Lower lobe of right lung (tissue), 2 donors: Measurements from ENCODE around the gene CADM2. TPM values are rescaled to one million over a fixed set of nuclear protein-coding genes. Genes with fewer than 3 reads are reported as not detected.

Experiments used
- ATAC-seq, 2 donors: fragments of 200-7000 bp; cut with Tn5 transposase; one replicate each; pipeline ENCODE4 v1.9.1; 2020 to 2022; ENCODE audit warnings: mild to moderate bottlenecking in 2 of 2, moderate library complexity in 2 of 2
- DNase-seq: peaks from one replicate; pipeline ENCODE4 v3.0.0-alpha.2; 2020
- H3K27ac ChIP-seq: fragments of 200-600 bp; one replicate; pipeline ENCODE4 v1.8.0; 2022
- H3K27me3 ChIP-seq: fragments of 200-600 bp; one replicate; pipeline ENCODE4 v1.8.0; 2022; ENCODE audit warnings: low read depth
- H3K36me3 ChIP-seq: fragments of 200-600 bp; one replicate; pipeline ENCODE4 v1.8.0; 2022; ENCODE audit warnings: mild to moderate bottlenecking
- H3K4me1 ChIP-seq: fragments of 200-600 bp; one replicate; pipeline ENCODE4 v1.8.0; 2022
- H3K4me3 ChIP-seq: fragments of 200-600 bp; one replicate; pipeline ENCODE4 v1.8.0; 2022; ENCODE audit warnings: mild to moderate bottlenecking
- H3K9me3 ChIP-seq: fragments of 200-600 bp; one replicate; pipeline ENCODE4 v1.8.0; 2022
- intact Hi-C: fragments of 100-400 bp; cut with DNase I; formaldehyde crosslinking; loops from one replicate; pipeline ENCODE4 v1.11.0; 2022
- total RNA-seq: library from RNA; stranded (reverse); fragmentation: NEBNext Ultra II Directional; extraction: Animal tissue kit (Norgen Biotek cat#: 25700); gene quantifications from one replicate; pipeline ENCODE4 v1.2.1, GENCODE V29; 2021
- TF ChIP-seq, protein P1 (sequence below): fragments of 200-600 bp; IDR thresholded peaks from one replicate; pipeline ENCODE4 v1.8.0; 2022; ENCODE audit warnings: antibody characterized with exemption, mild to moderate bottlenecking
- donor health status: DM: no; HTN: yes; CAD: no; lungs with severe emphysema.

CADM2 gene
- total RNA-seq, 1 donor from 2014 or later: 0.83 TPM

GRCh38 chr3:85881833-85882393 is 923.1 kb downstream of the CADM2 start:
- DNase-seq (no peak), ATAC-seq (no peak)
- TF ChIP-seq, protein P1, sequence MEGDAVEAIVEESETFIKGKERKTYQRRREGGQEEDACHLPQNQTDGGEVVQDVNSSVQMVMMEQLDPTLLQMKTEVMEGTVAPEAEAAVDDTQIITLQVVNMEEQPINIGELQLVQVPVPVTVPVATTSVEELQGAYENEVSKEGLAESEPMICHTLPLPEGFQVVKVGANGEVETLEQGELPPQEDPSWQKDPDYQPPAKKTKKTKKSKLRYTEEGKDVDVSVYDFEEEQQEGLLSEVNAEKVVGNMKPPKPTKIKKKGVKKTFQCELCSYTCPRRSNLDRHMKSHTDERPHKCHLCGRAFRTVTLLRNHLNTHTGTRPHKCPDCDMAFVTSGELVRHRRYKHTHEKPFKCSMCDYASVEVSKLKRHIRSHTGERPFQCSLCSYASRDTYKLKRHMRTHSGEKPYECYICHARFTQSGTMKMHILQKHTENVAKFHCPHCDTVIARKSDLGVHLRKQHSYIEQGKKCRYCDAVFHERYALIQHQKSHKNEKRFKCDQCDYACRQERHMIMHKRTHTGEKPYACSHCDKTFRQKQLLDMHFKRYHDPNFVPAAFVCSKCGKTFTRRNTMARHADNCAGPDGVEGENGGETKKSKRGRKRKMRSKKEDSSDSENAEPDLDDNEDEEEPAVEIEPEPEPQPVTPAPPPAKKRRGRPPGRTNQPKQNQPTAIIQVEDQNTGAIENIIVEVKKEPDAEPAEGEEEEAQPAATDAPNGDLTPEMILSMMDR: no peak
- Histone ChIP-seq H3K4me3 (no peak overlapping the region), H3K4me1 (no peaks in the 10 kb centered on the region), H3K27me3 (no peaks in the 10 kb centered on the region), H3K27ac (no peak overlapping the region), H3K9me3 (no peaks in the 10 kb centered on the region), H3K36me3 (no peaks in the 10 kb centered on the region)
- intact Hi-C loops: no loop called here

- intact Hi-C loops: no loop called here
- TF ChIP-seq, protein P1: no peak
- no peak overlapping the region for H3K4me3 ChIP-seq
- DNase-seq: no peak
- H3K27ac ChIP-seq: no peak overlapping the region
- no peaks in the 10 kb centered on the region for H3K9me3 ChIP-seq
- H3K4me1 ChIP-seq: no peaks in the 10 kb centered on the region
- no peaks in the 10 kb centered on the region for H3K27me3 ChIP-seq
- ATAC-seq: no peak
- no peaks in the 10 kb centered on the region for H3K36me3 ChIP-seq
Measured at GRCh38 chr3:85890043-85890555, 931.3 kb downstream of the CADM2 start.

- DNase-seq: no peak
- Histone ChIP-seq H3K4me1 (no peaks in the 10 kb centered on the region), H3K4me3 (no peak overlapping the region), H3K9me3 (no peaks in the 10 kb centered on the region), H3K36me3 (no peaks in the 10 kb centered on the region), H3K27me3 (no peaks in the 10 kb centered on the region), H3K27ac (no peak overlapping the region)
- TF ChIP-seq, protein P1: no peak
- intact Hi-C loops: no loop called here
- ATAC-seq: no peak
Measured at GRCh38 chr3:85903434-85903833, 944.6 kb downstream of the CADM2 start.

DNA sequence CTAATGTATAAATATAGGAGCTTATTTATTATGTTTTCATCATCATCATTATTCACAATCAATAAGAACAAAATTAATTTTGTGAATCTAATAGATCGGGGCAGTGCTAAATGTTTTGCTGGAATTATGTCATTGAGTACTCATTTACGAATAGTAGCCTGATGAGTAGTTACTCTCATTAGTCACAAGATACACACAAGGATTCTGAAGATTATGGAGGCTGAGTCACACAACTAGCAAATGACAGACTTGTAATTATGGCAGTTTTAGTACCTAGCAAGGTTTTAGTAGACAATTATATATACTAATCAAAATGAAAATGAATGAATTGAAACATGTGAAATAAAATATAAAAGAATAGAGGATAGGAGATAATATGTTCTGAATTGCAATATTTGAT is 954.2 kb downstream of the CADM2 start:
- intact Hi-C loops: no loop called here
- Histone ChIP-seq H3K27ac (no peak overlapping the region), H3K4me1 (no peaks in the 10 kb centered on the region), H3K4me3 (no peak overlapping the region), H3K36me3 (no peaks in the 10 kb centered on the region), H3K9me3 (no peaks in the 10 kb centered on the region), H3K27me3 (no peaks in the 10 kb centered on the region)
- ATAC-seq (no peak), DNase-seq (no peak)
- TF ChIP-seq, protein P1: no peak

DNA sequence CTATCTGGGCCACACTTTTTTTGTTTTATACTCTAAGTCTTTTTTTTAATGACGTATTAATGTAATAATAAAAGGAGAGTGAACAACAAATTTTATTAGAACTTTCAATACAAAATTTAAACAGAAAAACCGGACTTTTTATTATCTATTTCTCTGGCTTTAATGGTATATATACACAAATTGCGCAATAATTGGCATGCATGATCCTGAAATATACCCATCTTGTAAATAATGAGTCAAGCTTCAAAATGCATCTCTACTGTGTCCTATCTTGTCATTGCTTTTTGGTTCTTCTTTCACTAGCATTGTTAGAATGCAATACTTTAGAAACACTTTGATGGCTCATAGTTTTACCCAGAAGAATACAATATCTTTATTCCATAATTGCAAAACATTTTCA is 963.6 kb downstream of the CADM2 start:
- Histone ChIP-seq H3K4me1 (no peaks in the 10 kb centered on the region), H3K36me3 (no peaks in the 10 kb centered on the region), H3K4me3 (no peak overlapping the region), H3K27ac (no peak overlapping the region), H3K27me3 (no peaks in the 10 kb centered on the region), H3K9me3 (no peaks in the 10 kb centered on the region)
- ATAC-seq: no peak
- DNase-seq: no peak
- intact Hi-C loops: no loop called here
- TF ChIP-seq, protein P1: no peak
